GM12878 (cell line): ENCODE measurements around the gene TEKT3. TPM values are rescaled to one million over a fixed set of nuclear protein-coding genes. Genes with fewer than 3 reads are reported as not detected.

Experiments used
- ATAC-seq: fragments of 200-7000 bp; cut with Tn5 transposase; 3 replicates; pipeline ENCODE4 v1.9.1; 2020; ENCODE audit warnings: mild to moderate bottlenecking, moderate library complexity
- BruUV-seq: library from RNA; stranded (reverse); fragments of 400-500 nt; replicated peaks from 2 replicates; lab custom pipeline; 2021; lab: Mats Ljungman, UMichigan
- CTCF ChIA-PET: fragments of 300-600 bp; sonication (Branson Sonifier 250); formaldehyde crosslinking; extraction: SDS; loops from one replicate; lab custom pipeline; 2021; ENCODE audit warnings: inconsistent platforms; lab: Yijun Ruan, JAX
- POLR2A ChIA-PET: fragments of 350-600 bp; formaldehyde crosslinking; extraction: SDS; loops from one replicate; lab custom pipeline; 2021; ENCODE audit warnings: inconsistent platforms; lab: Charles Lee
- RAD21 ChIA-PET: fragments of 300-600 bp; sonication (Branson Sonifier 250); formaldehyde crosslinking; loops from one replicate; lab custom pipeline; 2023; ENCODE audit warnings: antibody characterized with exemption; ENCODE audit not compliant: unreplicated experiment; lab: Charles Lee
- SMC1A ChIA-PET: fragments of 300-600 bp; sonication (Branson Sonifier 250); formaldehyde crosslinking; loops from one replicate; lab custom pipeline; 2023; ENCODE audit not compliant: unreplicated experiment, uncharacterized antibody; lab: Charles Lee
- DNase-seq: peaks from one replicate; pipeline ENCODE4 v3.0.0-alpha.2; 2011; ENCODE audit warnings: low read depth, low spot score
- FAIRE-seq: peaks from 3 replicates; lab custom pipeline; 2011; peaks lifted over from hg19 to GRCh38; lab: Jason Lieb, UNC
- H2AFZ ChIP-seq: 2 replicates; pipeline ENCODE4 v1.6.0; 2011; ENCODE audit warnings: low read depth, low read length, control low read depth; ENCODE audit not compliant: control insufficient read depth
- H3K27ac ChIP-seq: 2 replicates; pipeline ENCODE4 v1.5.1; 2011; ENCODE audit warnings: control low read depth; ENCODE audit not compliant: control insufficient read depth, insufficient read depth
- H3K27me3 ChIP-seq, 2 experiments: replicated peaks in 1 of 2; 2 replicates each; pipeline versions ENCODE4 v1.6.0 to v1.6.1; 2011; ENCODE audit warnings: low read length in 1 of 2; ENCODE audit not compliant: control insufficient read depth in 2 of 2, insufficient read depth in 2 of 2
- H3K36me3 ChIP-seq, 2 experiments: 2 replicates each; pipeline ENCODE4 v1.5.1; 2011; ENCODE audit warnings: low read length in 1 of 2; ENCODE audit not compliant: control insufficient read depth in 2 of 2, insufficient read depth in 2 of 2
- H3K4me1 ChIP-seq: 2 replicates; pipeline ENCODE4 v1.6.1; 2011; ENCODE audit warnings: mild to moderate bottlenecking, low read length, moderate library complexity, mixed read lengths; ENCODE audit not compliant: control insufficient read depth, insufficient read depth
- H3K4me2 ChIP-seq: 2 replicates; pipeline ENCODE4 v1.6.0; 2011; ENCODE audit warnings: control low read depth; ENCODE audit not compliant: control insufficient read depth, insufficient read depth
- H3K4me3 ChIP-seq: fragments of 200-600 bp; sonication (generic); 2 replicates; pipeline ENCODE4 v1.5.1; 2016
- H3K79me2 ChIP-seq: 2 replicates; pipeline ENCODE4 v1.6.0; 2011; ENCODE audit warnings: low read length; ENCODE audit not compliant: control insufficient read depth, insufficient read depth
- H3K9ac ChIP-seq: 2 replicates; pipeline ENCODE4 v1.8.0; 2011; ENCODE audit warnings: low read length, control low read depth, mixed read lengths; ENCODE audit not compliant: control insufficient read depth, insufficient read depth
- H3K9me3 ChIP-seq: replicated peaks from 3 replicates; pipeline ENCODE4 v1.5.1; 2011; ENCODE audit warnings: mild to moderate bottlenecking, low read length; ENCODE audit not compliant: control insufficient read depth, insufficient read depth
- H4K20me1 ChIP-seq: 2 replicates; pipeline ENCODE4 v1.6.0; 2011; ENCODE audit not compliant: control insufficient read depth, insufficient read depth
- BCL11A ChIP-seq: IDR thresholded peaks from 2 replicates; pipeline ENCODE4 v1.6.1; 2011; ENCODE audit warnings: low read depth, low read length
- CHD2 ChIP-seq: IDR thresholded peaks from 2 replicates; pipeline ENCODE4 v1.6.1; 2011; ENCODE audit warnings: low read depth, low read length, improper control_type of control experiment, borderline replicate concordance
- MXI1 ChIP-seq: fragments of 150-350 bp; IDR thresholded peaks from 2 replicates; pipeline ENCODE4 v1.6.1; 2011; ENCODE audit warnings: low read depth, mild to moderate bottlenecking, inconsistent platforms, low read length, improper control_type of control experiment
- SP1 ChIP-seq: IDR thresholded peaks from one replicate; pipeline ENCODE4 v1.6.1; 2011; ENCODE audit warnings: low read depth, low read length
- SUPT20H ChIP-seq: IDR thresholded peaks from 2 replicates; pipeline ENCODE4 v1.6.1; 2011; ENCODE audit warnings: low read depth, mild to moderate bottlenecking, low read length, moderate library complexity, borderline replicate concordance; ENCODE audit not compliant: control insufficient read depth
- TARDBP ChIP-seq: IDR thresholded peaks from 2 replicates; pipeline ENCODE4 v1.6.1; 2016; ENCODE audit warnings: borderline replicate concordance
- TBL1XR1 ChIP-seq: IDR thresholded peaks from 2 replicates; pipeline ENCODE4 v1.6.1; 2012; ENCODE audit warnings: low read depth, low read length, improper control_type of control experiment
- WGBS: methylation state at CpG from one replicate; pipeline ENCODE4 v1.1.6; 2016; ENCODE audit warnings: low lambda C conversion rate; ENCODE audit not compliant: insufficient replicate concordance, insufficient coverage; ENCODE audit errors: missing lambda C conversion rate; 5-methylcytosine and 5-hydroxymethylcytosine counted together
- in situ Hi-C: fragments of 300-500 bp; cut with MboI; formaldehyde crosslinking; loops from 9 replicates; pipeline ENCODE4 v1.14.3; 2018; ENCODE audit warnings: mixed read lengths
- intact Hi-C: fragments of 100-400 bp; cut with micrococcal nuclease; formaldehyde crosslinking; loops from one replicate; pipeline ENCODE4 v1.14.2; 2022; ENCODE audit not compliant: unreplicated experiment
- polyA plus RNA-seq, 11 experiments: library from polyadenylated mRNA; depleted of rRNA in 4 of 11; unstranded in 6 of 11; stranded (reverse) in 5 of 11; fragments of >200 nt; fragmentation: Nextera tagmentation in 4 of 11; fragmentation: Illumina TruSeq in 1 of 11; extraction: Ambion mirVana in 4 of 11; extraction: Trizol in 1 of 11; gene quantifications; 1 replicate in 1 of 11; 2 replicates in 10 of 11; pipeline versions ENCODE4 v1.2.1 to v1.2.3, GENCODE V29; 2011 to 2016; ENCODE audit warnings: inconsistent platforms in 2 of 11, missing spikeins in 2 of 11, low read depth in 1 of 11
- total RNA-seq, 4 experiments: library from RNA; depleted of rRNA in 3 of 4; stranded (reverse); fragments of >200 nt in 3 of 4; fragmentation: Illumina TruSeq in 1 of 4; extraction: Trizol in 1 of 4; gene quantifications; 2 replicates each; pipeline versions ENCODE4 v1.2.1 to v1.2.3, GENCODE V29; 2013 to 2021
- TF ChIP-seq, protein P1 (sequence below): fragments of 450-650 bp; IDR thresholded peaks from 2 replicates; pipeline ENCODE4 v1.6.1; 2017; ENCODE audit warnings: mild to moderate bottlenecking, moderate library complexity
- TF ChIP-seq, protein P2 (sequence below): fragments of 450-650 bp; IDR thresholded peaks from 2 replicates; pipeline ENCODE4 v1.6.1; 2016; ENCODE audit warnings: mild to moderate bottlenecking
- TF ChIP-seq, protein P3 (sequence below): IDR thresholded peaks from 2 replicates; pipeline ENCODE4 v1.6.1; 2011; ENCODE audit warnings: low read depth, low read length, improper control_type of control experiment, borderline replicate concordance
- TF ChIP-seq, protein P4 (sequence below): fragments of 150-350 bp; IDR thresholded peaks from 2 replicates; pipeline ENCODE4 v1.6.1; 2014; ENCODE audit warnings: mild to moderate bottlenecking, low read depth, low read length
- TF ChIP-seq, protein P5 (sequence below): fragments of 450-650 bp; IDR thresholded peaks from 2 replicates; pipeline ENCODE4 v1.6.1; 2016; ENCODE audit warnings: mild to moderate bottlenecking, moderate library complexity, borderline replicate concordance

TEKT3 gene
- total and polyA plus RNA-seq, 10 of the 15 experiments (the other 5 are each of a cell fraction or from before 2014, with no cell fraction given): 0.15 TPM; not detected in 9

DNA sequence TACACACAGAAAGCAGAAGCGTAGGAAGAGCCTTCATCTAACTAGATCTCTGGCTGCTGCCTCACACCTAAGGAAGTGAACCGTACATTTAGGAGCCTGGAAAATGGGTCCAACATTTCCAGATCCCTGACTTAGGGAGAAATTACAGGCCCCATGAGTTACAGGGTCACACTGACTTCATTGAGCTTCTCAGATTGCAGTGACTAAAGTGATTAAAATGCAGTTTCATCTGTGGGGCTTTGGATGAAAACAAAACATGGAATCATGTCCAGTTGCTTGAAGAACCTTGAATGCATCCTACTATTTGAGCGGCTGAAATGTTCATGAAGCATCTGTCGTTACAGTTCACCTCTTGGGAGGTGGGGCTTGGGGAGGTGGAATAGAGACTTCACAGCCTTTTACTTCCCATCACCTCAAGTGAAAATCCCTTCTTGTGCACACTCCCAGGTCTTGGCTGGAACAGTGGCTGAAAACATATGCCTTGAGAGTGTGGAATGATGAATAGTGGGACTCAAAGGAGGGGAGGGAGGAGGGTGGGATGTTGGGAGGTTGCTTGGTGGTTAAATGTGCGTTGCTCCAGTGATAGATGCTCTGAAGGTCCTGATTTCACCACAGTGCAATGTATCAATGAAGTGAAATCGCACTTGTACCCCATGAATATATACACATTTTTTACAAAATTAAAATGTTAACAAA, 19.7 kb downstream of the TEKT3 start:
- intact Hi-C loops: no loop called here
- no peak overlapping the region for H2AFZ ChIP-seq
- BruUV-seq: no TSS peak
- H3K9ac ChIP-seq: no peak overlapping the region
- in situ Hi-C loops: no loop called here
- H3K4me3 ChIP-seq: no peak overlapping the region
- H3K79me2 ChIP-seq: no peaks in the 10 kb centered on the region
- no peak for DNase-seq
- CTCF ChIA-PET: no interaction called here
- SMC1A ChIA-PET: no interaction called here
- H3K4me2 ChIP-seq: no peak overlapping the region
- no peaks in the 10 kb centered on the region for H3K36me3 ChIP-seq
- no peak overlapping the region for H3K27ac ChIP-seq
- H3K9me3 ChIP-seq: no peaks in the 10 kb centered on the region
- FAIRE-seq: no peak
- H3K27me3 ChIP-seq: no peaks in the 10 kb centered on the region
- POLR2A ChIA-PET: no interaction called here
- 6% methylated on average over 6 of the region's 6 CpGs for WGBS
- no peaks in the 10 kb centered on the region for H3K4me1 ChIP-seq
- H4K20me1 ChIP-seq: no peaks in the 10 kb centered on the region
- RAD21 ChIA-PET: no interaction called here
- ATAC-seq: no peak
- TF ChIP-seq TBL1XR1 (no peak), BCL11A (no peak), SP1 (no peak), TARDBP (no peak), MXI1 (no peak), SUPT20H (no peak), CHD2 (no peak)
- TF ChIP-seq, protein P1, sequence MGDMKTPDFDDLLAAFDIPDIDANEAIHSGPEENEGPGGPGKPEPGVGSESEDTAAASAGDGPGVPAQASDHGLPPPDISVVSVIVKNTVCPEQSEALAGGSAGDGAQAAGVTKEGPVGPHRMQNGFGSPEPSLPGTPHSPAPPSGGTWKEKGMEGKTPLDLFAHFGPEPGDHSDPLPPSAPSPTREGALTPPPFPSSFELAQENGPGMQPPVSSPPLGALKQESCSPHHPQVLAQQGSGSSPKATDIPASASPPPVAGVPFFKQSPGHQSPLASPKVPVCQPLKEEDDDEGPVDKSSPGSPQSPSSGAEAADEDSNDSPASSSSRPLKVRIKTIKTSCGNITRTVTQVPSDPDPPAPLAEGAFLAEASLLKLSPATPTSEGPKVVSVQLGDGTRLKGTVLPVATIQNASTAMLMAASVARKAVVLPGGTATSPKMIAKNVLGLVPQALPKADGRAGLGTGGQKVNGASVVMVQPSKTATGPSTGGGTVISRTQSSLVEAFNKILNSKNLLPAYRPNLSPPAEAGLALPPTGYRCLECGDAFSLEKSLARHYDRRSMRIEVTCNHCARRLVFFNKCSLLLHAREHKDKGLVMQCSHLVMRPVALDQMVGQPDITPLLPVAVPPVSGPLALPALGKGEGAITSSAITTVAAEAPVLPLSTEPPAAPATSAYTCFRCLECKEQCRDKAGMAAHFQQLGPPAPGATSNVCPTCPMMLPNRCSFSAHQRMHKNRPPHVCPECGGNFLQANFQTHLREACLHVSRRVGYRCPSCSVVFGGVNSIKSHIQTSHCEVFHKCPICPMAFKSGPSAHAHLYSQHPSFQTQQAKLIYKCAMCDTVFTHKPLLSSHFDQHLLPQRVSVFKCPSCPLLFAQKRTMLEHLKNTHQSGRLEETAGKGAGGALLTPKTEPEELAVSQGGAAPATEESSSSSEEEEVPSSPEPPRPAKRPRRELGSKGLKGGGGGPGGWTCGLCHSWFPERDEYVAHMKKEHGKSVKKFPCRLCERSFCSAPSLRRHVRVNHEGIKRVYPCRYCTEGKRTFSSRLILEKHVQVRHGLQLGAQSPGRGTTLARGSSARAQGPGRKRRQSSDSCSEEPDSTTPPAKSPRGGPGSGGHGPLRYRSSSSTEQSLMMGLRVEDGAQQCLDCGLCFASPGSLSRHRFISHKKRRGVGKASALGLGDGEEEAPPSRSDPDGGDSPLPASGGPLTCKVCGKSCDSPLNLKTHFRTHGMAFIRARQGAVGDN: no peak
- TF ChIP-seq, protein P2, sequence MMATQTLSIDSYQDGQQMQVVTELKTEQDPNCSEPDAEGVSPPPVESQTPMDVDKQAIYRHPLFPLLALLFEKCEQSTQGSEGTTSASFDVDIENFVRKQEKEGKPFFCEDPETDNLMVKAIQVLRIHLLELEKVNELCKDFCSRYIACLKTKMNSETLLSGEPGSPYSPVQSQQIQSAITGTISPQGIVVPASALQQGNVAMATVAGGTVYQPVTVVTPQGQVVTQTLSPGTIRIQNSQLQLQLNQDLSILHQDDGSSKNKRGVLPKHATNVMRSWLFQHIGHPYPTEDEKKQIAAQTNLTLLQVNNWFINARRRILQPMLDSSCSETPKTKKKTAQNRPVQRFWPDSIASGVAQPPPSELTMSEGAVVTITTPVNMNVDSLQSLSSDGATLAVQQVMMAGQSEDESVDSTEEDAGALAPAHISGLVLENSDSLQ: no peak
- TF ChIP-seq, protein P3, sequence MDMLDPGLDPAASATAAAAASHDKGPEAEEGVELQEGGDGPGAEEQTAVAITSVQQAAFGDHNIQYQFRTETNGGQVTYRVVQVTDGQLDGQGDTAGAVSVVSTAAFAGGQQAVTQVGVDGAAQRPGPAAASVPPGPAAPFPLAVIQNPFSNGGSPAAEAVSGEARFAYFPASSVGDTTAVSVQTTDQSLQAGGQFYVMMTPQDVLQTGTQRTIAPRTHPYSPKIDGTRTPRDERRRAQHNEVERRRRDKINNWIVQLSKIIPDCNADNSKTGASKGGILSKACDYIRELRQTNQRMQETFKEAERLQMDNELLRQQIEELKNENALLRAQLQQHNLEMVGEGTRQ: no peak
- TF ChIP-seq, protein P4, sequence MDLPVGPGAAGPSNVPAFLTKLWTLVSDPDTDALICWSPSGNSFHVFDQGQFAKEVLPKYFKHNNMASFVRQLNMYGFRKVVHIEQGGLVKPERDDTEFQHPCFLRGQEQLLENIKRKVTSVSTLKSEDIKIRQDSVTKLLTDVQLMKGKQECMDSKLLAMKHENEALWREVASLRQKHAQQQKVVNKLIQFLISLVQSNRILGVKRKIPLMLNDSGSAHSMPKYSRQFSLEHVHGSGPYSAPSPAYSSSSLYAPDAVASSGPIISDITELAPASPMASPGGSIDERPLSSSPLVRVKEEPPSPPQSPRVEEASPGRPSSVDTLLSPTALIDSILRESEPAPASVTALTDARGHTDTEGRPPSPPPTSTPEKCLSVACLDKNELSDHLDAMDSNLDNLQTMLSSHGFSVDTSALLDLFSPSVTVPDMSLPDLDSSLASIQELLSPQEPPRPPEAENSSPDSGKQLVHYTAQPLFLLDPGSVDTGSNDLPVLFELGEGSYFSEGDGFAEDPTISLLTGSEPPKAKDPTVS: no peak
- TF ChIP-seq, protein P5, sequence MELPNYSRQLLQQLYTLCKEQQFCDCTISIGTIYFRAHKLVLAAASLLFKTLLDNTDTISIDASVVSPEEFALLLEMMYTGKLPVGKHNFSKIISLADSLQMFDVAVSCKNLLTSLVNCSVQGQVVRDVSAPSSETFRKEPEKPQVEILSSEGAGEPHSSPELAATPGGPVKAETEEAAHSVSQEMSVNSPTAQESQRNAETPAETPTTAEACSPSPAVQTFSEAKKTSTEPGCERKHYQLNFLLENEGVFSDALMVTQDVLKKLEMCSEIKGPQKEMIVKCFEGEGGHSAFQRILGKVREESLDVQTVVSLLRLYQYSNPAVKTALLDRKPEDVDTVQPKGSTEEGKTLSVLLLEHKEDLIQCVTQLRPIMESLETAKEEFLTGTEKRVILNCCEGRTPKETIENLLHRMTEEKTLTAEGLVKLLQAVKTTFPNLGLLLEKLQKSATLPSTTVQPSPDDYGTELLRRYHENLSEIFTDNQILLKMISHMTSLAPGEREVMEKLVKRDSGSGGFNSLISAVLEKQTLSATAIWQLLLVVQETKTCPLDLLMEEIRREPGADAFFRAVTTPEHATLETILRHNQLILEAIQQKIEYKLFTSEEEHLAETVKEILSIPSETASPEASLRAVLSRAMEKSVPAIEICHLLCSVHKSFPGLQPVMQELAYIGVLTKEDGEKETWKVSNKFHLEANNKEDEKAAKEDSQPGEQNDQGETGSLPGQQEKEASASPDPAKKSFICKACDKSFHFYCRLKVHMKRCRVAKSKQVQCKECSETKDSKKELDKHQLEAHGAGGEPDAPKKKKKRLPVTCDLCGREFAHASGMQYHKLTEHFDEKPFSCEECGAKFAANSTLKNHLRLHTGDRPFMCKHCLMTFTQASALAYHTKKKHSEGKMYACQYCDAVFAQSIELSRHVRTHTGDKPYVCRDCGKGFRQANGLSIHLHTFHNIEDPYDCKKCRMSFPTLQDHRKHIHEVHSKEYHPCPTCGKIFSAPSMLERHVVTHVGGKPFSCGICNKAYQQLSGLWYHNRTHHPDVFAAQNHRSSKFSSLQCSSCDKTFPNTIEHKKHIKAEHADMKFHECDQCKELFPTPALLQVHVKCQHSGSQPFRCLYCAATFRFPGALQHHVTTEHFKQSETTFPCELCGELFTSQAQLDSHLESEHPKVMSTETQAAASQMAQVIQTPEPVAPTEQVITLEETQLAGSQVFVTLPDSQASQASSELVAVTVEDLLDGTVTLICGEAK: no peak
